Ectodermal cell (in vitro differentiated cells): Measurements from ENCODE around the gene PCGF2.
"Not testable (repeated sequence)": the region's sequence is repeated elsewhere in the genome, so short reads cannot be mapped to it uniquely, and the experiment has no call there.

Source experiments
- H3K27ac ChIP-seq: 2 replicates; pipeline ENCODE4 v1.7.0; 2013; ENCODE audit warnings: mild to moderate bottlenecking, low read depth, low read length; ENCODE audit not compliant: insufficient read depth, poor library complexity, severe bottlenecking
- H3K27me3 ChIP-seq: 2 replicates; pipeline ENCODE4 v1.7.0; 2013; ENCODE audit warnings: mild to moderate bottlenecking, low read length; ENCODE audit not compliant: insufficient read depth, control insufficient read depth, poor library complexity, severe bottlenecking
- H3K36me3 ChIP-seq: one replicate; pipeline ENCODE4 v1.7.0; 2013; ENCODE audit warnings: low read length; ENCODE audit not compliant: control insufficient read depth, insufficient read depth
- H3K4me1 ChIP-seq: one replicate; pipeline ENCODE4 v1.7.0; 2013; ENCODE audit warnings: low read length; ENCODE audit not compliant: control insufficient read depth, insufficient read depth
- H3K4me3 ChIP-seq: 2 replicates; pipeline ENCODE4 v1.7.0; 2013; ENCODE audit warnings: low read depth, low read length, control low read depth; ENCODE audit not compliant: insufficient read depth
- H3K9me3 ChIP-seq: 2 replicates; pipeline ENCODE4 v1.7.0; 2013; ENCODE audit warnings: mild to moderate bottlenecking, low read length, moderate library complexity; ENCODE audit not compliant: control insufficient read depth
- WGBS, 2 experiments: methylation state at CpG; one replicate each; pipeline ENCODE4 v1.1.7; 2013; ENCODE audit warnings: missing lambda C conversion rate in 2 of 2; 5-methylcytosine and 5-hydroxymethylcytosine counted together

Gene PCGF2

DNA sequence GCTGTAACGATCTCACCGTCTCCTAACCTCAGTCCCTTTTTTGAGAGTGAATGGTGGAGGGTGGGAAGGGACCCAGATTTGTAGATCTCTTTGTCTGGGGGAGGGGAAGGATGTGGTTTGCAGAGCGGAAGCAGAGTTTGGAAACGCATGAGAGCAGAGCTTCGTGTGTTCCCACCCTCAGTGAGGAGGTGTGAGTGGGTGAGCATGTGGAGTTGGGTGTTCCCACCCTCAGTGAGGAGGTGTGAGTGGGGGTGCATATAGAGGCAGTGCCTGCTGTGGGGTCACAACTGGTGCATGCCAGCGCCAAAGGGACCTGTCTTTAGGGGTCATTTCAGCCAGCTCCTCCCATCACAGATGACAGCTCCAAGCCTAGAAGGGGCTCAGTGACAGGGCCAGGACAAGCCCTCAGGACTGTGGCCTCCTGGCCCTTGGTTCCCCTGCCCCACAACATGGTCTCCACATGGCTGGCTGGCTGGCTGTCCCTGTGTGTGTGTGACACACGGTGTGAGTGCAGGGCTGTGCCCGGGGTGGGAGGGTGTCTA lies 19.8 kb downstream of the PCGF2 start:
- H3K4me1 ChIP-seq, result peaks cover 3% of the 10 kb centered on the region
- H3K9me3 ChIP-seq, result no peaks in the 10 kb centered on the region
- 88 to 94% methylated on average over 8 of the region's 8 CpGs for WGBS, 2 experiments
- peaks cover 5% of the 10 kb centered on the region for H3K27me3 ChIP-seq
- H3K36me3 ChIP-seq, result peaks cover 6% of the 10 kb centered on the region
- H3K4me3 ChIP-seq, result no peak overlapping the region
- no peak overlapping the region for H3K27ac ChIP-seq

DNA sequence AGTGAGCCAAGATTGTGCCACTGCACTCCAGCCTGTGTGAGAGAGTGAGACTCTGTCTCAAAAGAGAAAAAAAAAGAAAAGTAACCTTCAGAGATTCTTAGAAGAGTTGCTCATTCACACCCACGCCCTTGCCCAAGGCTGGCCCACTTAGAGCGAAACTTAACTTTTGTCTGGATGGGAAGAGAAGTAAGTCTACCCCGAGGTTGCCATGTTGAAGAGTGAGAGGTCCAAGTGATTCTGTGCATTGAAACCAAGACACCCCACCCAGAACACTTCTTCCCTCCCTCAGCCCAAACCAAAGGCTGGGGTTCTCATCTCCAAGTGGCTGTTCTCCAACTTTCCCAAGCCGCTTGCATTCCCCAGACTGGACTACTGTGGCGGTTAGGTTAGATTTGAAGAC lies 20.4 kb downstream of the PCGF2 start:
- peaks cover 3% of the 10 kb centered on the region for H3K4me1 ChIP-seq
- 94% methylated on average over 5 of the region's 5 CpGs for WGBS, 2 experiments
- peaks cover 5% of the 10 kb centered on the region for H3K27me3 ChIP-seq
- H3K36me3 ChIP-seq, result peaks cover 6% of the 10 kb centered on the region
- no peak overlapping the region for H3K4me3 ChIP-seq
- no peak overlapping the region for H3K27ac ChIP-seq
- no peaks in the 10 kb centered on the region for H3K9me3 ChIP-seq

- WGBS, 2 experiments, result 73 to 76% methylated on average over 6 of the region's 8 CpGs
- H3K27me3 ChIP-seq, H3K4me3 ChIP-seq, H3K4me1 ChIP-seq, H3K9me3 ChIP-seq, H3K27ac ChIP-seq, H3K36me3 ChIP-seq: not testable (repeated sequence)
Observed at GRCh38 chr17:38726145-38726544, 22.0 kb downstream of the PCGF2 start.

GRCh38 chr17:38725066-38725465 lies 23.1 kb downstream of the PCGF2 start:
- H3K9me3 ChIP-seq, result no peaks in the 10 kb centered on the region
- H3K27me3 ChIP-seq, result peaks cover 16% of the 10 kb centered on the region
- no peaks in the 10 kb centered on the region for H3K36me3 ChIP-seq
- H3K4me3 ChIP-seq, result no peak overlapping the region
- WGBS, 2 experiments, result 89% methylated on average over 10 of the region's 10 CpGs
- H3K4me1 ChIP-seq, result peaks cover 3% of the 10 kb centered on the region
- H3K27ac ChIP-seq, result no peak overlapping the region

DNA sequence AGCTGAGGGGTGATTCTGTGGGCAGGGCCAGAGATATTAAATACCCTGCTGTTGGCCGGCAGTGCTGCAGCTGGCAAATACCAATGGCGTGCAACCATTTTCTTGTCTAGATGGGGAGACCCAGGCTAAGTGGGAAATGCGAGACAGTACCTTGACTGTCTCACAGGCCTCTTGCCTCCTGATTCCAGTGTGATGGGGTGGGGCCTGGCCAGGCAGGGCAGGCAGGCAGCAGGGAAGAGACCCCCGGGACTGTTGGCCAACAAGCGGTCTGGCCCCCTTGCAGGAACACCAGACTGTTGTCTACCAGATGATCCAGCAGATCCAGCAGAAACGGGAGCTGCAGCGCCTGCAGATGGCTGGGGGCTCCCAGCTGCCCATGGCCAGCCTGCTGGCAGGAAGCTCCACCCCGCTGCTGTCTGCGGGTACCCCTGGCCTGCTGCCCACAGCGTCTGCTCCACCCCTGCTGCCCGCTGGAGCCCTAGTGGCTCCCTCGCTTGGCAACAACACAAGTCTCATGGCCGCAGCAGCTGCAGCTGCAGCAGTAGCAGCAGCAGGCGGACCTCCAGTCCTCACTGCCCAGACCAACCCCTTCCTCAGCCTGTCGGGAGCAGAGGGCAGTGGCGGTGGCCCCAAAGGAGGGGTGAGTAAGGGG lies 23.7 kb downstream of the PCGF2 start:
- H3K9me3 ChIP-seq, result no peaks in the 10 kb centered on the region
- peaks cover 17% of the 10 kb centered on the region for H3K27me3 ChIP-seq
- no peak overlapping the region for H3K27ac ChIP-seq
- WGBS, 2 experiments, result 90 to 92% methylated on average over 16 of the region's 16 CpGs
- H3K4me1 ChIP-seq, result peaks cover 2% of the 10 kb centered on the region
- no peaks in the 10 kb centered on the region for H3K36me3 ChIP-seq
- no peak overlapping the region for H3K4me3 ChIP-seq

DNA sequence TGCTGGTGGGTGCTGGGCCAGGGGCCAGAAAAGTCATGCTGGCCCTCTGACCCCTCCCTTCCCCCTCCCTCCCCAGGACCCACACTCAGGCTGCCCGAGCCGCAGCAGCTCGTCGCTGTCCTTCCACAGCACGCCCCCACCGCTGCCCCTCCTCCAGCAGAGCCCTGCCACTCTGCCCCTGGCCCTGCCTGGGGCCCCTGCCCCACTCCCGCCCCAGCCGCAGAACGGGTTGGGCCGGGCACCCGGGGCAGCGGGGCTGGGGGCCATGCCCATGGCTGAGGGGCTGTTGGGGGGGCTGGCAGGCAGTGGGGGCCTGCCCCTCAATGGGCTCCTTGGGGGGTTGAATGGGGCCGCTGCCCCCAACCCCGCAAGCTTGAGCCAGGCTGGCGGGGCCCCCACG lies 26.3 kb downstream of the PCGF2 start:
- Histone ChIP-seq H3K36me3 (peaks cover 7% of the 10 kb centered on the region), H3K4me3 (no peak overlapping the region)
- WGBS, 2 experiments, result 89 to 91% methylated on average over 16 of the region's 16 CpGs

GRCh38 chr17:38720941-38721340 lies 27.2 kb downstream of the PCGF2 start:
- Histone ChIP-seq H3K9me3 (no peaks in the 10 kb centered on the region), H3K27ac (no peak overlapping the region), H3K36me3 (peaks cover 7% of the 10 kb centered on the region), H3K27me3 (peaks cover 16% of the 10 kb centered on the region), H3K4me3 (no peak overlapping the region), H3K4me1 (no peaks in the 10 kb centered on the region)
- 91 to 94% methylated on average over 6 of the region's 6 CpGs for WGBS, 2 experiments

More for the DNA sequence above, 26.3 kb downstream of the PCGF2 start:
- no peaks in the 10 kb centered on the region for H3K4me1 ChIP-seq
- H3K27me3 ChIP-seq, result peaks cover 16% of the 10 kb centered on the region
- no peaks in the 10 kb centered on the region for H3K9me3 ChIP-seq
- H3K27ac ChIP-seq, result no peak overlapping the region

DNA sequence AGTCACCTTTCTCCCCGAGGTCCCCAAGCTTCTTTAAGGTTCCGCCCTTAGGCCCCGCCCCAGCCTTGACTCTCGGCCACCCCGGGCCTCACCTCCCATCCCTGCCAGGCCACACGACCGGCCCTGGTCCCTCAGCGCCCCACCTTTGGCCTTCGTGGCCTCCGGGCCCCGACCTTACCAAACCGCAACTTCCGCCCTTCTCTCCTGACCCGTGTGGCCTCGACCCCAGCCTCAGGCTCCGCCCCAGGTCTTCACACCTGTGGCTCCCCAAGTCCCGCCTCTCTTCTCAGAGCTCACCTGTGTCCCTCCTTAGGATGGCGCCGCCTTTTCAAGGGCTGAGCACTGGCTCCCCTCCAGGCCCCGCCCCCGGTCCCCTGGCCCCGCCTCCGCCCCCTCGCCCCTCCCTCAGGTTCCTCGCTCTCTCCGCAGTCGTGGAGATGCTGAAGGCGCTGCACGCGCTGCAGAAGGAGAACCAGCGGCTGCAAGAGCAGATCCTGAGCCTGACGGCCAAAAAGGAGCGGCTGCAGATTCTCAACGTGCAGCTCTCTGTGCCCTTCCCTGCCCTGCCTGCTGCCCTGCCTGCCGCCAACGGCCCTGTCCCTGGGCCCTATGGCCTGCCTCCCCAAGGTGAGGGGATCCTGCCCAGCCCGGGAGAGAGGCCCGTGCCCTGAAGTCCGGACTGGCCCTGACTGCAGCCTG lies 28.0 kb downstream of the PCGF2 start:
- Histone ChIP-seq H3K27me3 (peaks cover 16% of the 10 kb centered on the region), H3K27ac (no peak overlapping the region), H3K4me1 (no peaks in the 10 kb centered on the region), H3K4me3 (no peak overlapping the region), H3K36me3 (peaks cover 7% of the 10 kb centered on the region), H3K9me3 (no peaks in the 10 kb centered on the region)
- 53 to 60% methylated on average over 36 to 39 of the region's 39 CpGs for WGBS, 2 experiments

DNA sequence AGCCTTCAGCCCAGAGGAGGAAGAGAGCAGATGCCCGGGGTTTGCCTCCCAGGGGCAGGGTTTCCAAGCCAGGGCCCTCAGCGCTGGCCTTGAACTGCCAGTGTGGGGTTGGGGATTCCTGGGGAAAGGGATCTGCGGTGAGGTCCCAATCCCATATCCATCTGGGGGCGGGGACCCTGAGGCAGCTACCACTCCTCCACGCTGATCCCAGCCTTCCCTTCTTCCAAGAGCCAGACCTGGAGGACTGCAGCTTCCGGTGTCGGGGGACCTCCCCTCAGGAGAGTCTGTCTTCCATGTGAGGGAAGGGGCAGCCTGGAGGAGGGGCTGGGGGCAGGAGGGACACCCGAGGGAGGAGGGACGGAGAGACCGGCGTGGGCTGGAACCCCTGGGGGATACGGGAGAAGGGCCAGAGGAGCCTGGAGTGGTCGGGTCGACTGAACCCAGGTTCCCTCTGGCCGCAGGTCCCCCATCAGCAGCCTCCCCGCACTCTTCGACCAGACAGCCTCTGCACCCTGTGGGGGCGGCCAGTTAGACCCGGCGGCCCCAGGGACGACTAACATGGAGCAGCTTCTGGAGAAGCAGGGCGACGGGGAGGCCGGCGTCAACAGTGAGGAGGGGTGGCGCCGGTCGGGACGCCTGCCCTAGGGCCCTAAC lies 28.7 kb downstream of the PCGF2 start:
- 58 to 68% methylated on average over 29 of the region's 29 CpGs for WGBS, 2 experiments
- Histone ChIP-seq H3K36me3 (peaks cover 7% of the 10 kb centered on the region), H3K27me3 (peaks cover 16% of the 10 kb centered on the region), H3K4me3 (no peak overlapping the region), H3K9me3 (no peaks in the 10 kb centered on the region), H3K4me1 (no peaks in the 10 kb centered on the region), H3K27ac (no peak overlapping the region)

DNA sequence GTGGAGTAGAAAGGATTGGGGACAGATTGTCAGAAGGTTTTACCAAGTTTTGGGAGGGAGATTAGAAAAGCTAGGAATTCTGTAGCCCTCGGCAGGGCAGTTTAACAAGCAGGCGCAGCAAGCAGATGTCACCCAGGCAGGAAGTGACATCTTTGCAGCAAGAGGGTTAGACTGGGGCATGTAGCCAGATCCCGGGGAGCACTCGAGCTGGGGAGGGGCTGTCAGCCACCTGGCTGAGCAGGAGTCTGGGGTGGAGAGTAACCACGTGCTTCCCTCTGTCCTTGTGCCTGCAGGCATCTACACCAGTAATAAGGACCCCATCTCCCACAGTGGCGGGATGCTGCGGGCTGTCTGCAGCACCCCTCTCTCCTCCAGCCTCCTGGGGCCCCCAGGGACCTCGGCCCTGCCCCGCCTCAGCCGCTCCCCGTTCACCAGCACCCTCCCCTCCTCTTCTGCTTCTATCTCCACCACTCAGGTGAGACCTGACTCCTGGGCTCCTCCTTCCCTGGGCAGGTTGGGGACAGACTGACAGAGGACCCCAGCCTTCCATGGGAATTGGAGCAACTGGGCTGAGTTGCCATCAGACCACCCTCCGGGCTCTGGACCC lies 30.9 kb downstream of the PCGF2 start:
- 88% methylated on average over 12 of the region's 12 CpGs for WGBS, 2 experiments
- Histone ChIP-seq H3K27me3 (peaks cover 16% of the 10 kb centered on the region), H3K9me3 (no peaks in the 10 kb centered on the region), H3K4me3 (no peak overlapping the region), H3K27ac (no peak overlapping the region), H3K36me3 (peaks cover 7% of the 10 kb centered on the region), H3K4me1 (no peaks in the 10 kb centered on the region)
